Stimulated activated CD4-positive, alpha-beta T cell treated with anti-CD3 and anti-CD28 coated beads, Interleukin-1b, Interleukin-23, amount 100 ng/mL, for 24 hours (primary cell): ENCODE results near the gene CAMKK1.

ENCODE experiments used
- DNase-seq, 4 experiments: peaks; one replicate each; pipeline ENCODE4 v3.0.0-alpha.2; 2020; ENCODE audit warnings: low read depth in 4 of 4, low spot score in 1 of 4

The CAMKK1 gene

DNA sequence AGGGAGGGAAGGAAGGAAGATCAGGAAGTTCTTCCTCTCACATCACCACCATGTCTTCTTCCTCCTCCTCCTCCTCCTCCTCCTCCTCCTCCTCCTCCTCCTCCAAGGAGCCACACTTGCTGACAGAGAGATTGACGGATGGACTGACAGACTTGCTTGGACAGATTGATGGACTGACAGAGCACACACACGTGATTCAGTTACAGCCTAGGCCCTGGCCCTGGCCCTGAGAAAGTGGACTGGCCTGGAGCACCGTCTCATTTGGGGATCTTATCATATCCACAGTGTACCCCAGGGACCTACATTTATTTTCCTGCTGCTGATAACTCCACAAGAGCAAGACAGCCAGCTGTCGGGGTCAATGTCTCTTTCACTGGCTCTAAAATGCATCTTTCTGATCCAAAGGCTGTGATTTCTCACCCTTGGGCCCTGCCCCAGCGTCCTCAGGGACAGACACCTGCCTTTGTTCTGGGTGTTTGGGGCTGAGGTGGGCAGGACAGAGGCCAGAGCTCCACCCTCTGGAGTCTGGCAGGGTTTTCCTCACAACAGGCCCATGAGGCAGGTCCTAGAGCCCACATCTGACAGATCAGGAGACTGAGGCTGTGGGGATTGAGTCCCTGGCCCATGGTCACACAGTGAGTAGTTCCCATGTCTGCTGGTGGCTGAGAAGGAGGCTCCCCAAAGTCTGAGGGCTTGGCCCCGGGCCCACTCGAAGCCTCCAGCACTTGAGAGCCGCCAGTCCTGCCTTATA, 25.7 kb upstream of the CAMKK1 start:
- no peak for DNase-seq

DNA sequence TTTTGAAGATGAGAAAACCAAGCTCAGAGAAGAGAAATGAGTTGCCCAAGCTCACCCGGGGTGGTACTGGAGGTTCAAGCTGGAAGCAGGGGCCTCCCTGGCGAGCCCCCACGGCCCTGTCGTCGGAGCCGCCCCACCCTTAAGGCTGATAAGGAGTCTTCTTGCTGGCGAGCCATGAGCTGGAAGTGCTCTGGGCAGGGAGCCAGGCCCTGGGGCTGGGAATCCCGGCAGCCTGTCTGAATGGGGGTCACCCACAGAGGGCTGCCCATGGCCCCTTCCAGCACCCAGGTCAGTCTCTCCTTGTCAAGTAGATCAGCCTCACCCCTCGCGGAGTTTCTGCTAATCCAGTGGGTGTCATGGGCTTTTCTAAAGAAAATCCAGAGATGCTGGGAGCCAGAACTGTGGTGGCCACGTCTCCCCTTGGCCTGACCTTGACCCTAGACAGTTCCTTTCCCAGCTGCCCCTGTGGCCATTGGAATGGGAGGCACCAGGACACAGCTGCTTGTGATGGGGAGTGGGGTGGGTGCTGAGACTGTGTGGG, 24.6 kb upstream of the CAMKK1 start:
- DNase-seq, result no peak

DNA sequence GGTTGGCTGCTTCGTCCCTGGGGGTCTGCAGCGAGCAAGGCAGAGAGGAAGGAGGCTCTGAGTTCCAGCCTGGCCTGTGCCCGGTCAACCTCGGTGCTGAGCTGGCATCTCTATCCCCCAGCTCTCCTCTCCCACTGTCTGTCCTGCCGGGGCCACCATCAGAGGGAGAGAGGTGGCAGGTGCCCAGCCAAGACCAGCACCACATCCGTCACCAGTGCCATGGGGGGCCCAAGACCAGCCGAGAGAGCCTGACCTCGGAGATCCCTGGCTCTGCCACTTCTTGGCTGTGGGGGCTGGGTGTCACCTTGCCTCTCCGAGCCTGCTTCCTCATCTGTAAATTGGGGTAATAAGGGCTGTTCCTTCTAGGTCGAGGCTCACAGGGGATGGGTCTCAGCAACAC, 24.0 kb upstream of the CAMKK1 start:
- DNase-seq, result no peak

DNA sequence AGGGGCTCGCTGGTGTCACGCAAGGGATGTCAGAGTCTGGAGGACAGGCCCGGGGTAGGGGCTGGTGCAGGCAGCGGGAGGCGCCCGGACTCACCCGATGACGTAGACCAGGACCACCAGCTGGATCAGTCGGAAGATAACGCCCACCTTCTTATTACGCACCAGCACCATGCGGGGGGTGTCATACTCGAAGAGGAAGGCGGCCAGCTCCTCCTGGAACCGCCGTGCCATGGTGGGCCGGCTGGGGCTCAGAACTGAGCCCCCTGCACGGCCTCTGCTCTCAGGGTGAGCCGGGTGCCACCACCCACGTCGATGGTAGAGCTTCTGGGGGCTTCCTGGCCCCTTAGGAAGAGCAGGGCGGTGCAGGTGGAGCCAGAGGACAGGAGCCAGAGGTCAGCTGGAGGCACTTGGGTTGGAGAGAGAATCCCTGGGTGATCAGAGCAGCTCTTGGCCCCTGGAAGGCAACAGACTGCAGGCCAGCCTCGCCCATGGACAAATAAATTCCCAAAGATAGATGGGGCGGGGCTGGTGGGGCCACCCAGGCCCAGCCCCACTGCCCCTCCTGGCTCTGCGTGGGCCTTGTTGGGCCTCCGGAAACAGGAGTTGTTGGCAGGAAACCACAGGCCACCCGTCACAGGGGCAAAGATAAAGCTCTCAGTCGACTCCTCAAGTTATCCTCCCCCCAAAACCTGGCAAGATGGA, 23.3 kb upstream of the CAMKK1 start, which contains the start of gene P2RX1:
Gene P2RX1, minus strand, starts transcription at position 471 of the 702 bp plus-strand sequence. Its CDS starts 240 bp downstream, at position 231.
- DNase-seq, result no peak

DNA sequence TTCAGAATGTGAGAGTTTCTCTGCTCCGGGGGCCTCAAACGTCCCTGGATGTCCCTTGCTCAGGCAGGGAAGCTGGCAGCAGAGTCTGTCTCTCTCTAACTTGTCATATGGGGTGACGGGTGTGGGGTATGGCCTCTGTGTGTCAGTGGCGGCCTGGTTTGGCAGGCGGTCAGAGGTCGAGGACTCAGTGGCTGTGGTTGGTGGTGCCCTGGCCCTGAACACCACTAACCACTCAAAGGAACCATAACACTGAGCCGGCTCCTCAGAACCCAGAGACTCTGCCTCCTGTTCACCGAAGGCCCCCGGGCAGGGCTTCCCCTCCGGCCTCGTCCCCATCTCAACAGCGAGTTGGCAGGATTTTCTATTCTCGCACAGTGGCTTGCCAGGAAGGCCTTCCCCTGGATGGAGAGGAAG, 22.7 kb upstream of the CAMKK1 start:
- DNase-seq, result no peak

DNA sequence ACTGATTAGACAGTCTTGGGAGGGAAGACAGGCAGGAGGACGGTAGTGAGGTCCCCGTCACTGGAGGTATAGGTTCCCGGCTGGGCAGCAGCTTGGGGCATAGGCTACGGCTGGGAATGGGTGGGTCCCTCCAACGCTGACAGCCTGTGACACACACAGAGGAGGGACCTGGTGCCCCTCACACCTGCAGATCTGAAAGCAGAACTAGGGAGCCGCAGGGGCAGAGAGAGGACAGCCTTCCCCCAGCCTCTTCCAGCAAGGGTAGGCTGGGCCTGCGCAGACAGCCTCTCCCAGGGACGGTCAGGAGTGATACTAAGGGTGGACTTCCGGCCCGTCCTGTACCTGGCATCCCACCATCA, 21.4 kb upstream of the CAMKK1 start:
- no peak for DNase-seq

DNA sequence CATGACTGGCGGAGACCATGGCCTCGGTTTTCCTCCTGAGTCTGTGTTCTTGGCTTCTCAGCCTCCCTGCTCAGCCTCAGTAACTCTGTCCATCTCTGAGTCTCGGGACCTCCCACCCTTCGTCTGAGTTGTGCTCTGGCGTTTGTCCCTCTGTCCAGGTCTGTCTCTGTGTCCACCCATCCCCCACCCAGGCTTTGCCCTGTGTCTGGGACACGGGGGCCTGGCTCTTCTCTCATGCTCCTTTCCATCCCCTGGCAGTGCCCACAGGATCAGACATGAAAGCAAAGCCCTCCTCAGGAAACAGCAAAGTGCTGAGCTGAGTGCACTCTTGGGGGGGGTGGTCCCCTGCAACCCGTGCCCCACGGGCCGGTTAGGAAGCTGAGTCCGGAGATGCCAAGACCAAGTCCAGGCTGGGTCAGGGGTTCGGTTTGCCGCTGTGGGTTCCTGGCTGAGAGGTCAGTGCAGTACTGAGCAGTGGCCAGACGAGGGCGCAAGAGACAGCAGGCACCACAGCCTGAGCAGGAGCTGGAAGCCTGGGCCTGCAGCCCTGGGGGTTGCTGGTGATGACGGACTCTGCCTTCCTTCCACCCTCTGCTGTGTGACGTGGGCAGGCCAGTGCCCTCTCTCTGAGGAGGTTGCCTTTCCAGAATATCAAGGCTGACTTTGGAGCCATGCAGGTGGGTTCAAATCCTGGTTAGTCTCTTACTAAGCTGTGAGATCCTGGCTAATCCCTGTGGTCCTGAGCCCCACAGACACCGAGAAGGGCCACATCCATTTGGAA, 20.9 kb upstream of the CAMKK1 start:
- peak; percentile 47 to 71 (median 66) for DNase-seq

DNA sequence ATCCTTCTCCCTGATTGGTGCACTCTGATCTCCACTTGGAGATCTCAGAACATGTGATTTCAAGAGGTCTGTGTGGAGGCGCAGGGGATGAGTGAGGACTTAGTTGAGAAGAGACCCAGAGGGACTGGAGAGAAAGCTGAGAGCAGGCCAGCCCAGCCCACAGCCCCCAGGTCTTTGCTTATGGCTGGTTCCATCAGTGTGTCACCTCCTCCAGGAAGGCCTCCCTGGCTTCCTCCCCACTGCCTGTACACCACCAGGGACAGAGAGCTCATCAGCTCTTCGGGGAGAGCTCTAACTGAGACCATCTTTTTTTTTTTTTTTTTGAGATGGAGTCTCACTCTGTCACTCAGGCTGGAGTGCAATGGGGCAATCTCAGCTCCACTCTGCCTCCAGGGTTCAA, 20.0 kb upstream of the CAMKK1 start:
- no peak for DNase-seq

DNA sequence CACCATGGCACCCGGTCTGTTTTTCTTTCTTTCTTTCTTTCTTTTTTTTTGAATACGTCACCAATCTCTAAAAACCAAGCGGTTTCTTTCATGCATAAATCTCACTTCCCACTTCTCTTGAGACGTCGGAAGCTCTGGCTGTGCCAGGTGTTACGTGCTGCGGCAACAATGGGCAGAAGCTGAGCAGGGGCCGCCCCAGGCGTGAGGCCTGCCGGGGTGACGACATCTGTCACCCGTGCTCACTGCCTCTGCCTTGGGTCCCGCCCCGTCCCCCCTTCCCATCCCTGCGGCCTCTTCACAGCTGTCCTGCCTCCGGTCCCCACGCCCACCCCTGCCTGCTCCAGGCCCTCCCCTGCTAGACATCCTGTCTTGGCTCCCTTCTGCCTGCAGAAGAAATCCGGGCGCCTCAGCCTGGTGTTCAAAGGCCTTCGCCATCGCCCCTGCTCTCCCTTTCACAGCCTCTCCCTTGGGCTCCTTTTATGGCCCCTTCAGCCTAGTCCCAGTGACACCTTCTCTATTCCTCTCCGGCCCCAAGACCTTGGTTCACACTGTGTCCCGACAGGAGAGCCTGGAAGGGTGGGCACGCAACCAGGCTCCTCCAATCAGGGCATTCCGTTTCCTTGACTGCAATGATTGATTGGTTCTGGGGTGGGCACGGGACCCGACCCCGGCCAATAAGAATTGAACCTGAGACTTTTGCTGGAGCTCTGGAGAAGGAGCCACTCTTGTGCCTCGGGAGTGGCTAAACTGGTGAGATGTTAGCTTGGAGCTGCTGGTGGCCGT, 18.6 kb upstream of the CAMKK1 start:
- peak; percentile 23 to 65 (median 38) for DNase-seq

DNA sequence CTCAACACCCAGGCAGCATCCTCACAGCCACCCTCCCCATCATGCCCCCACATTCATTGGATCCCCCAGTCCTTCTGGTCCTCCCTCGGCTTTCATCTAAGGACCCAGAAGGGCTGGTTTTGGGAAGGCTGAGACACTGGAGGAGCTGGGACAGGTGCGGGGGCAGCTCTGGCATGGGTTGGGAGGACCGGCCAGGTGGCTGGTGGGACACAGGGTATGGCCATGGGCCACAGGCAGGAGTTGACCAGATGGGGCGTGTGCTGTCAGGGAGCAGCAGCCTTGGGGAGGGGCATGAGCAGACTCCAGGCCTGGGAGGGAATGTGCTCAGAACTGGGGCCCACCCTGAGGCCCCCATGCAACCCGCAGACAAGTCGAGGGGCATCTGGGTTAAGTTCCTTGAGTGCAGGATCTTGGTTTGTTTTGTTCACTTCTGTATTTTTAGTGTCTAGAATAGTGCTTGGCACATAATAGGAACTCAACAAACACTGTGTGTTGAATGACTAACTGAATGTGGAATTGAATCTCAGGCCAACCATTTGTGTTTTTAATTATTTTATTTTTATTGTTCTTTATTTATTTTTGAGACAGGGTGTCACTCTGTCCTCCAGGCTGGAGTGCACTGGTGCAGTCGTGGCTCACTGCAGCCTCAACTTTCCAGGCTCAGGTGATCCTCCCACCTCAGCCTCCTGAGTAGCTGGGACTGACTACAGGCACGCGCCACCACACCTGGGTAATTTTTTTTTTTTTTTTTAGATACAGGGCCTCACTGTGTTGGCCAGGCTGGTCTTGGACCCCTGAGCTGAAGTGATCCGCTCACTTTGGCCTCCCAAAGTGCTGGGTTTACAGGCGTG, 17.8 kb upstream of the CAMKK1 start:
- no peak for DNase-seq

DNA sequence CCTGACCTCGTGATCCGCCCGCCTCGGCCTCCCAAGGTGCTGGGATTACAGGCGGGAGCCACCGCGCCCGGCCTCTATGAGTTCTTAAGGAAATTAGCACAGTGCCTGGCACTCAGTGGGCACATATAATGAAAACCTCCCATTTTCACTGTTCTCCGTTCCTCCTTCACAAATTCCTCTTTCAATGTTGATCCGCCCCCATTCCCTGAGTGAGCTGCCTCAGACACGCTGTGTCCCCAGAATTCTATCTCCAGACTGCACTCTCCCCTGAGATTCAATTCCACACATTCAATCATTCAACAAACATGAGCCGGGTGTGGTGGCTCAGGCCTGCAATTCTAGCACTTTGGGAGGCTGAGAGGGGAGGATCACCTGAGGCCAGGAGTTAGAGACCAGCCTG, 16.4 kb upstream of the CAMKK1 start:
- DNase-seq, result no peak

DNA sequence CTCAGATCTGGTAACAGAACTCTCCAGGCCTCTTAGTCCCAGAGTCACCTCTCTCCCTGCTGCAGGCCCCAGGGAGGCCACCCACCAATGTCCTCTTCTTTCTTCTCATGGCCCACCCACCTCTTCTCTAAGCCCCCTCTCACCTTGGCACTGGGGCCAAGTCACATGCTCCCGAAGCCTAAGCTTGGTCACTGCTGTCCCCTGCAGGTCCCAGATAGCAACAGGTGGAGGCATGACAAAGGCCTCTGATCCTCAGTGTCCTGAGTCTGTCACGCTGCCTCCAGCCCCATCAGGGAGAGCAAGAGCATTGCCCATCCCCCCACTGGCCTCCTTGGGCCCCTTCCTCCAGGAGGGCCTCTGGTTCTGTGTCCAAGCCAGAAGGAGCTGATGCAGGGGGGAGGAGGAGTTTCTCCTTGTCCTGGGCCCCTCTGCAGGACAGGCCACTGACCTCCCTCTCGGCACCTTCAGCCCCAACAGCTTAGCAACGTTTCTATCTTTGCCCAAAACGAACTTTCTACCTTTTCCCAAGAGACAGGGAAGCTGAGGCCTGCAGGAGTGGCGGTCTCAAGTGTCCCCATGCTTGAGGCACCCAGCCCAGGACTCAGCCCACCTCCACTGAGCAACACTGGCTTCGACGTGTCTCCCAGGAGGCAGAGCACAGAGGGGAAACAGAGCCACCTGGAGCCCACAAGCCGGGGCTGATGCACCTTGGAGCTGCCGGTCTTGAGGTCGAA, 14.8 kb upstream of the CAMKK1 start:
- no peak for DNase-seq

DNA sequence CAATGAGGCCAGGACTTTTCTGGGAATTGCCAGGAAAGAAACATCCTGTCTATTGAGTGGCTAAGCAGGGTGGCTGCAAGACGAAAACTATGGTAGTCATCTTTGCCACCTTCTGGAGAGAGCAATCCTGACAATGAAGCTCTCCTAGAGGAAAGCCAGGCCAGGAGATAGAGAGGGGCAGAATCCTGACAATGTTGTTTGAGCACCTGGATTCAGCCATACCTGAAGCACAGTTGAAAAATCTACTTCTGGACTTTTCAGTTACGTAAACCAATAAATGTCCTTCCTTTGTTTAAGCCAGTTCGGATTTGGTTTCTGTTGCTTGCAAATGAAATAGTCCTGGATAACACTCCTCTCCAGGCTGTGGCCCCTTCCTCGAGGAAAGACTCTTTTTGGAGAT, 14.0 kb upstream of the CAMKK1 start:
- no peak for DNase-seq

DNA sequence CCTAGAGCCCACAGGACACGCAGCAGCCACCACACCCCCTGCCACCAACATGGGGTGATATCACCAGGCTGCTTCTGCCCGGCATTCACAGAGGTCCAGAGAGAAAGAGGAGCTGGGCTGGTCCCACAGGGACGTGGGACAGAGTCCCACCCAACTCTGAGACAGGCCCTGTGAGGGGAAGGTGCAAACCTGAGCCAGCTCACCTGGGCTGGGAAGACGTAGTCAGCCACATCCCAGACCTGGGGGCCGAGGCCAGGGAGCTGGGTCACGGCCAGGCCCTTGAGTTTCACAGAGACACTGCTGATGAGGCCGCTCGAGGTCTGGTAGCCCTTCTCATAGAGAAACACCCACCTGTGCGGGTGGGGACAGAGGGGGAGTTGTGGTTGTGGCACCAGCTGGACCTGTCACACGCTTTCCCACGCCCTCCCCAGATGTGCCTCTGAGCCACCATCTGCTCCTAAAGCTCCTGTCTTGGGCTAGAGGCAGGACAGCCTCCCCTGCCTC, 12.2 kb upstream of the CAMKK1 start:
- DNase-seq, result no peak

DNA sequence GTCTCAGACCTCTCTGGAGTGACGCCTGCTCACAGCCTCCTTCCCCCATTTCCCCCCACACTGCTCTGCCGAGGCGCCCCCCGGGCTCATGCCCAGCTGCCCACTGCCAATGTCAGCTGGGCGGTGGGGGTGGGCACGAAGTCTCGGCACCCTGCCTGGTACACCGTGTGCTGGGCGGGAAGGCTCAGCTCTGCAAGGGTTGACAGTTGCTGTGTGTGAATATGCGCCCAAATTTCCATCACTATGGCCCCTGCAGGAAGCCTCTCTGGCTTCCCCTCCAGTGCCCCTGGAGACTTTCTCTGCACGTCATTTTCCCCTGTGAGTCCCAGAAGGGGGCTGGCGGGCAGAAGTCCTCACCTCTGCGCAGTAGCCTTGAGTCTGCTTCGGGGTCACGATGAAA, 11.6 kb upstream of the CAMKK1 start:
- no peak for DNase-seq

DNA sequence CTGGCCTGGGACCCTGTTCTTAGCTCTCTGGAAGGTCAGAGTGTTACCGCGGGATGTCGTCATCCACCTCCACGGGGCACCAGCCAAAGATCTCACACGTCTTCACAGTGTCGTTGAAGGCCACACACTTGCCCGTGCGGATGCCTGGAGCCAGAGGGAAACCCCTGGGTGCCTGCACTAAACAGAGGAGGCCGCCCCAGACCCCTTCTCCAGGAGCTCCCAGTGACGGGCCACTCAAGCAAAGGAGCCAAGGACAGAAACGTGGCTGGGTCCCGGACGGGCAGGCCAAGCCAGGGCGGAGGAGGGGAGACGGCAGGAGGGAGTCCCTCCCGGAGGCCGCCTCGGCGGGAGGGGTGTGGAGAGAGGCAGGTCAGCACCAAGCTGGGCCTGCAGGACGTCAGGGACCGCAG, 11.0 kb upstream of the CAMKK1 start:
- DNase-seq, result no peak

DNA sequence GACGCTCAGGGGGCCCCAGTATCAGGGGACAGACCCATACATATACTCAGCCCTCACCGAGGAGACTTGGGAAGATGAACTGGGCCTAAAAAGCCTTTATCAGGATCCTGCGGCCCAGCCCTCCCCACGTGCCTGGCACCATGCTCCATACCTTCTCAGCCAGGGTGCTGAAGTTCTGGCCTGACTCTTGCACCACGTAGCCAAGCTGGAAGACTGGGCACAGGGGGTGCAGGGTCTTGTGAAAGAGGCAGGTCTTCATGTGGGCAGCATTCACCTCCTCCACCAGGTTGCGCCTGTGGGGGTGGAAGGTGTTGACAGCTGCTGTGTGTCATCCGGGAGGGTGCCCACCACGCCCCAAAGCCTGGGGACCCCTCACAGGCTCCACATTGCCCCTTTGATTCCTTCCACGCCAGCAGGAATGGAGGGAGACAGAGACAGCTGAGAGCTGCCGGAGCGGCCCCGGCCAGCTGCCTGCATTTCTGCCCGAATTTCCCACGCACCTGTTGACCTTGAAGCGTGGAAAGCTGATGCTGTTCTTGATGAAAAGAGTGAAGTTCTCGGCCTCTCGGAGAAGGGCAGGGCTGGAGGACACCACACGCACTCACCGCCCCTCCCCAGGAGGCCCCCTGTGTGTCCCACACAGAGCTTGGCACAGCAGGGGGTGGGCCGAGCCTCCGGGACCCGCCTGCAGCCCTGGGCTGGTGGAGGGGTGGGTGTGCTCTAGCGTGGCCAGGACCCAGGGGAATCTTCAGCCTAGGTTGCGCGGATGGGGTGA, 10.4 kb upstream of the CAMKK1 start:
- no peak for DNase-seq

DNA sequence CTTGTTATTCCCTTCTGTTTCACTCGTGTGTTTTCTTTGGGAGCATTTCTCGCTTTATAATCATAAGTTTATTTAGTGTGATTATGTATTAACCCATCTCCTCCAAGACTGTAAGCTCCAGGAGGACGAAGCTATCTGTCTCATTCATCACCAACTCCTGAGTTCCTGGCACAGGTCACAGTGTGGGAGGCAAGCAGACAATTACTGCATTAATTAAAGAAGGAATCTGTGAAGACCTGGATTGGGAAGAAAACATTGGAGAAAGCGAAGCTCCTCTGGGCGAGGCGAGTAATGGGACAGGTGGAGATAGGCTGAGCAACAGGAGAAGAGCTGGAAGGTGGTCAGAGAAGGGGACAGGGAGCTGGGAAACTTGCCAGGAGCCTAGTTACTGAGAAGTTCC, 7.8 kb upstream of the CAMKK1 start:
- no peak for DNase-seq
